ENCODE data around the gene POC5. TPM values are rescaled to one million over a fixed set of nuclear protein-coding genes. Genes with fewer than 3 reads are reported as not detected.
"Not testable (repeated sequence)": the region's sequence is repeated elsewhere in the genome, so short reads cannot be mapped to it uniquely, and the experiment has no call there.

Gene POC5
- total RNA-seq, result 3.0 TPM
- long read RNA-seq, result 0 reads

DNA sequence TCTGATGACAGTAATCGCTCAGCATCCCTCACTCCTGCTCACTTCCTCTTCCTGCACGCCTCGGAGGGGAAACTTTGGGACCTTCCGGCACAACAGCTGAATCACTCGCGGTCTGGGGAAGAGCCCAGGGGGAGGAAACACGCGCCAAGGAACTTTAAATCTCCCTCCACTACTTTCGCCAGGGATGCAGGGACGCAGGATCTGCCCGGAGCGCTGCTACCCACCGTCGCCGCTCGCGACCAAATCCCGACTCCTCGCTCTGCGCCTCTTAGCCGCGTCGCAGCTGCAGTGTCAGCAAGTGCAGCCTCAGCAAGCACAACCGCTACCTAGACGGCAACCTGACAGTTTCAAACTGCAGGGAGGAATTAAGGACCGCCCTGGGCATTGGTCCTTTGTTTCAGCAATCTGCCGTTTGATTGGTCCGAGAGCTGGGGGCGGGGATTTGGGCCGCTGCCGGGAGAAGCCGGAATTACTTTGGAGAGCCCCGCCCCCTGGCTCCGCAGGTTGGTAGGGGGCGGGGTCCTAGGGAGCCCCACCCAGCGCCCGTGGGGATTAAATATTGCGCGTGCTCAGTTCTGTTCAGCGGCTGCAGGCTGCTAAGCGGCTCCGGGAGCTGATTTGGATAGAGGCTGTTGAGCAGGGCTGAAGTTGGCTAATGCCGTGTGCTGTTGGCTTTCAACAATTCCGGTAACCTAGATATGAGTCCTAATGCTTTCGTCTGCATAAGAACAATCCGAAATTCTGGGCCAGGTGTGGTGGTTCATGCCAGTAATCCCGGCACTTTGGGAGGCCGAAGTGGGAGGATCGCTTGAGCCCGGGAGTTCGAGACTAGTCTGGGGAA, at the start of gene POC5:
Gene POC5 (minus strand): TSS at position 356 of the 841 bp plus-strand sequence. CDS start 4,500 bp downstream, outside the sequence.
- peak; percentile 97 for DNase-seq (ENCODE audit: missing footprints)
- intact Hi-C loops (cut with DNase I), result no loop called here
- ATAC-seq, result peak; percentile 100

DNA sequence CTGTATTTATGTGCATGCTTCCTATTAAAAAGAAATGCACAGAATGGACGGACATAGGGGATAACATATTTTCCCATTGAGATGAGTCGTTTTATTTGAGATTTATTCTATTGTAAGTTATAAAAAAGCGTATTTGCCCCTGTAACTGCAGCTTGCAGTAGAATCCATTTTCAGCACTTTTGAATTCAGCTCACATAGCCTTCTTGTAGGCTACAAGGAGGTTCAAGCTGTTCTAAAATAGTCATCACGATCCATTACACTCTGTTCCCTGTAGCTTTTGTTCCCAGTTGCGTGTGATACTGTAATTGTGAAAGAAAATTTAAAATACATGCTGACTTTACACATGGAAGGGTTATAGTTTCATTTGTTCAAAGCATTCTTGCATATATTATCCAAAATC, 40.9 kb upstream of the POC5 start:
- no peak for DNase-seq (ENCODE audit: missing footprints)
- intact Hi-C loops (cut with DNase I), result no loop called here
- no peak for ATAC-seq

GRCh38 chr5:75756981-75757380, 39.7 kb upstream of the POC5 start:
- no peak for ATAC-seq
- DNase-seq (ENCODE audit: missing footprints), result no peak
- intact Hi-C loops (cut with DNase I), result no loop called here

DNA sequence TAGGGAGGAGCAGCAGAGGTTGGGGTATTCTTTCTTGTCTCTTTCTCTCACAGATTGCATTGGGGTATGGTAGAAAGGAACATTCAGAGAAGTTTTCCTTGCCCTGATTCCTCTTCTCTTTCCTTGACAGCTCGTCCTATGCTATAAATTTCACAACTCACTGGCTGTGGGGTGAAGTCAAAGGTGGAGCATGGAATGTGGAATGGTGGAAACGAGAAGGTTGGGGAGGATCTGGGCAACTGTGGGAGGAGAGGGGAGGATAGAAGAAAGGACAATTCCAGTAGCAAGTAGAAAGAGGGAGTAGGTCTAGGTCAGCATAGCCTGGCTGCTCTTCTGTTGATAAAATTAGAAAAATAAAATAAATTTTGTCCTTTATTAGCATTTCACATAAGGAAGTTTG, 39.0 kb upstream of the POC5 start:
- ATAC-seq, result no peak
- intact Hi-C loops (cut with DNase I), result no loop called here
- no peak for DNase-seq (ENCODE audit: missing footprints)

DNA sequence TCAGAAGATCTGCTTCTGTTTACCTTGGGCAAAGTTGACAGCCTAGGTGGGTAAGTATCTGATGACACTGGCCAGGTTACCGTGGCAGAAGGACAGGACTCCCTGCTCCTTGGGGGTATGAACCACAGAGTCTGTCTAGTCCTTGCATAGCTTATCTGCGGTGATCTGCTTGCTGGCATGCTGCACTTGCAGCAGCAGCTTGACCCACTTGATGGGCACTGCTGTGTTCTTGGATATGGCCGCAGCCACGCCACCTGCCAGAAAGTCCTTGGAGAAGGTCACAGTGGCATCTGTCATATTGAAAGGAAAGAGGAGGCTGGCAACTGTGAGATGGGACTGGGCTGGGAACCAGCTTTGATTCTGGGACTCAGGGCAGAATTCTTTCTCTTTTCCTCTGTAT, 35.9 kb upstream of the POC5 start:
- ATAC-seq, result no peak
- intact Hi-C loops (cut with DNase I), result no loop called here
- DNase-seq (ENCODE audit: missing footprints), result no peak

GRCh38 chr5:75744355-75744754, 27.1 kb upstream of the POC5 start:
- ATAC-seq, result no peak
- intact Hi-C loops (cut with DNase I), result no loop called here

GRCh38 chr5:75736273-75736672, 19.0 kb upstream of the POC5 start:
- intact Hi-C loops (cut with DNase I), result loop anchor here (5.0 kb wide), 1 partner anchor 521 kb away; no protein-coding TSS in a partner anchor
- no peak for DNase-seq (ENCODE audit: missing footprints)

More at GRCh38 chr5:75744355-75744754, 27.1 kb upstream of the POC5 start:
- DNase-seq (ENCODE audit: missing footprints), result no peak

DNA sequence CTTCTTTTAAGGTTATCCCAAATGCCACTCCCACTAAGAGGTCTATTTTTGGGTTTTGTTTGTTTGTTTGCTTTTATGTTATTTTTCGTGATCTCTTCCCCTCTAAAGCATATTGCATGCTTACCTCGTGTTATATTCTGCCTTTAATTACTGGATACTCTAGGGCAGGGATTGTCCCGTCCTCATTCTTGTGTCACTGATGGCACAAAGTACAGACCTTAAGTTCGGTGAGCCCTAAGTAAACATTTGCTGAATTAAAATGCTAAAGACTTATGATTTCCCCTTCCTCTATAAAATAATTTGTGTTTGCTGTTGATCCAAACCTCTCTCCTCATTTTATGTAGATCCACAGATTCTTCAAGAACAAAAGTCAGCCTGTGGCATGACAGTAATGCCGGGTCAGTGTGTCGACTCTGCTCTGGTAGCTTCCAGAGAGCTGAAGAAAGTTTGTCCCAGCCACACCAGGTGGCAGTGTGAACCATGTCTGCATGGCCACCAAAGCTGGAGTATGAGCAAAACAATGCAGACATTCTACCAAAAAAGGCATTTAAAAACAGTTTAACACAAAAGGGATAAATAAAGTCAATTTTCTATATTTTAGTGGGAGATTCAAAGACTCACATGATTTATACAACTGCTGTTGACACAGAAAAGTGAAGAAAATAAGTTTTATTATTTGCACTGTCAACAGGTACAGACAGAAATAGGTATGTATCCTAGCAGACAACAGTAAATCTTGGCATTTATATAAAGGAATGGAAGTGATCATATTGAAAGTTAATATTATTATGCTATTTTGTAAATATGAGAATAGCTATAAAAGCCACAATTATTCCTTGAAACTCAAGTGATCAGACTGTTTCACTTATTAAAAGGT, 17.9 kb upstream of the POC5 start:
- no peak for ATAC-seq
- DNase-seq (ENCODE audit: missing footprints), result no peak
- intact Hi-C loops (cut with DNase I), result loop anchor here (2.0 to 5.0 kb wide), 2 partner anchors 440 to 522 kb away; no protein-coding TSS in a partner anchor

More at GRCh38 chr5:75736273-75736672, 19.0 kb upstream of the POC5 start:
- no peak for ATAC-seq

GRCh38 chr5:75733767-75734166, 16.5 kb upstream of the POC5 start:
- DNase-seq (ENCODE audit: missing footprints), result no peak
- intact Hi-C loops (cut with DNase I), result loop anchor here (2.0 kb wide), 1 partner anchor 441 kb away; no protein-coding TSS in a partner anchor
- no peak for ATAC-seq

DNA sequence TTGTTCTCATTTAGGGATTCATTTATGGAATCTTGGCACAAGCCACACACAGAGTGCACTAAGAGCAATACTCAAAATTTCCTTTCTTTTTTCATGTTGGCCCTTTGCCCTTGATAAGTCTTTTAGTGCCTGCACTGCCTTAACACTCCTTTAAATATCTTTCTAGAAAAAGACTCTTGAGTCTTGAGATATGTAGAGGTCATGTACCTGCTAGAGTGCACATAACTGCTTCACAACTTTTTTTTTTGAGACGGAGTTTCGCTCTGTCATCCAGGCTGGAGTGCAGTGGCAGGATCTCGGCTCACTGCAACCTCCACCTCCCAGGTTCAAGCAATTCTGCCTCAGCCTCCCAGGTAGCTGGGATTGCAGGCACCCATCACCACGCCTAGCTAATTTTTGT, 14.3 kb upstream of the POC5 start:
- DNase-seq (ENCODE audit: missing footprints); ATAC-seq; intact Hi-C loops (cut with DNase I): not testable (repeated sequence)

DNA sequence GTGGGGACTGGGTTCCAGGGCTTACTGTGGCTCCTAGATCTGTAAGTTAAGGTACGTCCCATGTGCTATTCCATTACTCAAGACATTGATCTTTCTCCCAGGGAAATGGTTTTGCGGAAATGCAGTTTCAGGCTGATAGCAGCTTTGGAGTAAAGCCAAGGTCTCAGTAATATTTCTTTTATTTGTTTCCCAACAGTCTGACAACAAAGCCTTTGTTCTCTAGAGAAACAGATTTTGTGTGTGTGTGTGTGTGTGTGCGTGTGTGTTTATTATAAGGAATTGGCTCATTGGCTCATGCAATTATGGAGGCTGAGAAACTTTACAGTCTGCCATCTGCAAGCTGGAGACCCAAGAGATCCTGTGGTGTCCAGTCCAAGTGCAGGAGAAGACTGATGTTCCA, 12.1 kb upstream of the POC5 start:
- DNase-seq (ENCODE audit: missing footprints), result no peak
- ATAC-seq, result no peak
- intact Hi-C loops (cut with DNase I), result no loop called here

- ATAC-seq (no peak), DNase-seq (ENCODE audit: missing footprints) (no peak)
- intact Hi-C loops (cut with DNase I), result no loop called here
These were observed 10.7 kb upstream of the POC5 start for GRCh38 chr5:75727931-75728330.

DNA sequence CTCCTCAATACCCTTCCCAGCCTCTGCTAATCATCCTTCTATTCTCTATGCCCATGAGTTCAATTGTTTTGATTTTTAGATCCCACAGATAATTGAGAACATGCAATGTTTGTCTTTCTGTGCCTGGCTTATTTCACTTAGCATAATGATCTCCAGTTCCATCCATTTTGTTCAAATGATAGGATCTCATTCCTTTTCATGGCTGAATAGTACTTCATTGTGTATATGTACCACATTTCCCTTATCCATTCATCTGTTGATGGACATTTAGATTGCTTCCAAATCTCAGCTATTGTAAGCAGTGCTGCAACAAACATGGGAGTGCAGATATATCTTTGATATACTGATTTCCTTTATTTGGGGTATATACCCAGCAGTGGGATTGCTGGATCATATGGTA, 9.0 kb upstream of the POC5 start:
- intact Hi-C loops (cut with DNase I); DNase-seq (ENCODE audit: missing footprints); ATAC-seq: not testable (repeated sequence)

DNA sequence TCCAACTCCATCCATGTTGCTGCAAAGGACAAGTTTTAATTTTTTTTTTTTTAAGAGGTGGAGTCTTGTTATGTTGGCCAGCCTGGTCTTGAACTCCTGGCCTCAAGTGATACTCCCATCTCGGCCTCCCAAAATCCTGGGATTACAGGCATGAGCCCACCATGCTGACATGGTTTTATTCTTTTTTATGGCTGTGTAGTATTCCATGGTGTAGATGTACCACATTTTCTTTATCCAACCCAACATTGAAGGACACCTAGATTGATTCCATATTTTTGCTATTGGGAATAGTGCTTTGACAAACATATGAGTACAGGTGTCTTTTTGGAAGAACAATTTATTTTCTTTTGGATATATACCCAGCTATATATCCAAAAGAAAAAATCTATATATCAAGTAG, 6.1 kb upstream of the POC5 start:
- ATAC-seq (no peak), DNase-seq (ENCODE audit: missing footprints) (no peak)
- intact Hi-C loops (cut with DNase I), result no loop called here

DNA sequence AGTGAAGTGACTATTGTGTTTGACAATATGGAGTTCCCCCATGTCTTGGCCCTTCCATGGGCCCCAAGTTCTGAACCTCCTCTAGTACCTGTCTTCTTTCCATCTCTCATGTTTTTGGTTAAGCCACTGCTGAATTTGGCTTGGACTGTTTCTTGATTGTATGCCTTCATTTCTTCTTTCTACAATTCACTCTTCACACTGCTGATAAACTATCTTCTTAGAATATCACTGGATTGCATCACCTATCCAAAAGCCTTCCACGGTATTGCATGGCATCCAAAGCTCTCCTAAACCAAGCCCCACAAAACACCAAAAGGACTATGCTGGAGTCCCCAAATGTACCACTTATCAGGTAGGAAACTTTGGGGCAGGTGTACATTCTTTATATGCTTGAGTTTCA, 4.3 kb upstream of the POC5 start:
- ATAC-seq, result no peak
- no peak for DNase-seq (ENCODE audit: missing footprints)
- intact Hi-C loops (cut with DNase I), result no loop called here

- intact Hi-C loops (cut with DNase I), result no loop called here
- DNase-seq (ENCODE audit: missing footprints), result no peak
- ATAC-seq, result no peak
These were observed 3.6 kb upstream of the POC5 start for GRCh38 chr5:75720882-75721281.

- no peak for DNase-seq (ENCODE audit: missing footprints)
- intact Hi-C loops (cut with DNase I), result no loop called here
- ATAC-seq, result no peak
These were observed 539 bp downstream of the POC5 start for GRCh38 chr5:75716715-75717081.

DNA sequence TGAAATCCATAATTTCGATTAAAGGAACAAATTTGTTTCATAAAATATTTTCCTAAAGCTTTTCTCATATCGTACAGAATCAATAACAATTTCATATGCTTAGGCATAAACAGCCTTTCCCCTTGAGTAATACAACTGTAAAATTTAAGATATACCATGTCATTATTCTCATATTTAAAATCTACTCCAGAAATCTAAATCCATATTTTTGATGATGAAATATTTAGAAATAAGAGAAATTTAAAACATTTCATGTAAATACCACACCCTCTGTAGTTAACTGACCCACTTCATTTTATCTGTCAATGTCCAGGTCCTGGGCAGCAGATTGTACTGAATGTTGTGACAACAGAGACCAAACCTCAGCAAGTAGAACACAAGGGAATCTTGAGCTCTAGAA, 5.1 kb downstream of the POC5 start:
- DNase-seq (ENCODE audit: missing footprints) (no peak), ATAC-seq (no peak)
- intact Hi-C loops (cut with DNase I), result no loop called here

GRCh38 chr5:75711151-75711550, 6.1 kb downstream of the POC5 start:
- intact Hi-C loops (cut with DNase I), result no loop called here
- DNase-seq (ENCODE audit: missing footprints) (no peak), ATAC-seq (no peak)

GRCh38 chr5:75710637-75711036, 6.6 kb downstream of the POC5 start:
- intact Hi-C loops (cut with DNase I), result no loop called here
- ATAC-seq (no peak), DNase-seq (ENCODE audit: missing footprints) (no peak)

All from Right ventricle myocardium inferior (tissue), 1 donor.